HEK293T (cell line): ENCODE results near the gene EXD3.

ENCODE experiments used
- CTCF ChIA-PET: fragments of 350-600 bp; formaldehyde crosslinking; extraction: SDS; loops from one replicate; lab custom pipeline; 2021; ENCODE audit warnings: antibody characterized with exemption, inconsistent platforms; lab: Yijun Ruan, JAX
- POLR2A ChIA-PET: fragments of 350-600 bp; formaldehyde crosslinking; extraction: SDS; loops from one replicate; lab custom pipeline; 2020; ENCODE audit warnings: antibody characterized with exemption, inconsistent platforms; lab: Yijun Ruan, JAX
- DNase-seq: peaks from one replicate; pipeline ENCODE4 v3.0.0; 2012; ENCODE audit warnings: mixed read lengths; ENCODE audit errors: extremely low spot score
- ARNT ChIP-seq: fragments of 450-650 bp; IDR thresholded peaks from 2 replicates; pipeline ENCODE4 v1.6.1; 2017; ENCODE audit warnings: mild to moderate bottlenecking
- BHLHE40 ChIP-seq: fragments of 450-650 bp; IDR thresholded peaks from 2 replicates; pipeline ENCODE4 v1.6.1; 2016; ENCODE audit warnings: mild to moderate bottlenecking, moderate library complexity, borderline replicate concordance
- CTBP1 ChIP-seq: fragments of 450-650 bp; IDR thresholded peaks from 2 replicates; pipeline ENCODE4 v1.6.1; 2016; ENCODE audit warnings: borderline replicate concordance
- ELF4 ChIP-seq: fragments of 450-650 bp; IDR thresholded peaks from 2 replicates; pipeline ENCODE4 v1.6.1; 2017; ENCODE audit warnings: antibody characterized with exemption
- FOXA1 ChIP-seq: fragments of 450-650 bp; IDR thresholded peaks from 2 replicates; pipeline ENCODE4 v1.6.1; 2016; ENCODE audit warnings: mild to moderate bottlenecking
- FOXK2 ChIP-seq: fragments of 450-650 bp; IDR thresholded peaks from 2 replicates; pipeline ENCODE4 v1.6.1; 2016; ENCODE audit warnings: mild to moderate bottlenecking
- FOXM1 ChIP-seq: fragments of 450-650 bp; IDR thresholded peaks from 2 replicates; pipeline ENCODE4 v1.6.1; 2017; ENCODE audit warnings: mild to moderate bottlenecking, borderline replicate concordance
- HDGF ChIP-seq: fragments of 450-650 bp; IDR thresholded peaks from 2 replicates; pipeline ENCODE4 v1.6.1; 2017; ENCODE audit warnings: antibody characterized with exemption, borderline replicate concordance
- L3MBTL2 ChIP-seq: fragments of 450-650 bp; conservative IDR thresholded peaks from 2 replicates; pipeline ENCODE4 v1.6.1; 2016; ENCODE audit warnings: mild to moderate bottlenecking
- LEF1 ChIP-seq: fragments of 450-650 bp; IDR thresholded peaks from 2 replicates; pipeline ENCODE4 v1.6.1; 2017; ENCODE audit warnings: mild to moderate bottlenecking, borderline replicate concordance
- NFRKB ChIP-seq: fragments of 450-650 bp; IDR thresholded peaks from 2 replicates; pipeline ENCODE4 v1.6.1; 2016; ENCODE audit warnings: mild to moderate bottlenecking, moderate library complexity
- SP1 ChIP-seq: fragments of 450-650 bp; IDR thresholded peaks from 2 replicates; pipeline ENCODE4 v1.6.1; 2017
- SUZ12 ChIP-seq: fragments of 450-650 bp; IDR thresholded peaks from 2 replicates; pipeline ENCODE4 v1.6.1; 2016; ENCODE audit warnings: mild to moderate bottlenecking
- TARDBP ChIP-seq: fragments of 450-650 bp; IDR thresholded peaks from 2 replicates; pipeline ENCODE4 v1.6.1; 2016
- ZNF384 ChIP-seq: fragments of 450-650 bp; IDR thresholded peaks from 2 replicates; pipeline ENCODE4 v1.6.1; 2016
- TF ChIP-seq, protein P1 (sequence below): fragments of 450-650 bp; IDR thresholded peaks from 2 replicates; pipeline ENCODE4 v1.6.1; 2016

EXD3 gene

DNA sequence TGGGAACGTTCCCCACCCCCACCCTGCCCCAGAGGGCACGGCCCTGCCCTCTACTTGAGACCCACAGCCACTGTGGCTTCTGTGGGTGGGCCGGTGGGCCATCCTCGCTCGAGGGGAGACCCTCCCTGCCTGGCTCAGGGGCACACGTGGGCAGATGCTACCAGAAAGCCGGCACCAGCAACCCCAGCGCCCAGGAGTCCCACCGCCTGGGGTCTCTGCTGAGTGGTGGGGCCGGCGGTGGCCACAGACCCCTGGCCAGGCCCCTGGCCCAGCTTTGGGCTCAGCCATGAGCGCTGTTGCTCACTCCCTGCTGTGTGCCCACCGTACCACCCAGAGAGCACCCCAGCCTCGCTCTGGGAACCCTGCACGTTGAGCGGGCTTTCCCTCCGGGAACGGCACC, 104.4 kb downstream of the EXD3 start:
- ChIA-PET POLR2A (no interaction called here), CTCF (no interaction called here)
- TF ChIP-seq BHLHE40 (no peak), ARNT (no peak), FOXM1 (no peak), CTBP1 (no peak), FOXK2 (no peak), NFRKB (no peak), ZNF384 (no peak), FOXA1 (no peak), ELF4 (no peak), L3MBTL2 (no peak), SP1 (no peak)
- no peak for DNase-seq

GRCh38 chr9:137317718-137318511, 105.0 kb downstream of the EXD3 start:
- POLR2A ChIA-PET: interaction anchor here (1.3 kb wide), 1 partner anchor 17 kb away, joined by 3 read pairs; no protein-coding TSS in a partner anchor
- CTCF ChIA-PET: no interaction called here
- no peak for DNase-seq
- TF ChIP-seq FOXA1 (no peak), SUZ12 (no peak), NFRKB (no peak), ZNF384 (no peak), ARNT (no peak), HDGF (no peak), SP1 (no peak)

DNA sequence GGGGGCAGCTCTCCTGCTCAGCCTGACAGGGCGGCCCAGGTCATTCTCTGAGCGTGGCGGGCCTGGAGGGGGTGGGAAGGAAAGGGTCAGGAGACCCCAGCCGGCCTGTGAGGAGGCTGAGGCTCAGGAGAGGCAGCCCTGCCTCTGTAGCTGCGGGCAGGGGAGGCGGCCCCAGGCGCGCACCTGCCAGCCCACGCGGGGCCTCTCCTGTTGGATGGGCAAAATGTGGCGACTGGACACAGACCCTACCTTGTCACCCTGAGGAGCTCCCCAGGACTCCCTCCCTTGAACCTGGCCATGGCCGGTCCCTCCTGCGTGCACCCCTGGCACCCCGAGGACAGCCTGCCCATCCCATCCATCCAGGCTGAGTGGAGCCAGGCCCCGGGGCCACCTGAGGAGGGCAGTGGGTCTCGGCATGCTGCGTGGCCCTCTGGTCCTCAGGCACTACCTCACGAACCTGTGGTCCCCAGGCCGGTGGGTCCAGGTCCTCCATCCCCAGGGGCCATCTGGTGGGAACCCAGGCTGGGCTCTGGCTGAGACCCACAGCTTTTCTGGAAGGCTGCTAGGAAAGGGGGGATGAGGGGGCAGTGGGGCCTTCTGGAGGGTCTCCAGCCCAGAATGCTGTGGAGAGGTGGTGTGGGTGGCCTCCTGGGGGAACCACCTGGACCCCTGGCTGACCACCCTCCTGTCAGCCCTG, 105.8 kb downstream of the EXD3 start:
- POLR2A ChIA-PET: interaction anchor here (0.9 to 1.3 kb wide), 2 partner anchors 15 to 16 kb away, joined by 3 read pairs; partner anchors contain the start of gene NRARP
- CTCF ChIA-PET: no interaction called here
- DNase-seq: no peak
- TF ChIP-seq SP1: no peak
- TF ChIP-seq HDGF: no peak
- no peak for TF ChIP-seq CTBP1
- no peak for TF ChIP-seq FOXK2
- no peak for TF ChIP-seq SUZ12
- TF ChIP-seq LEF1: no peak
- no peak for TF ChIP-seq L3MBTL2
- TF ChIP-seq FOXA1: no peak
- TF ChIP-seq, protein P1, sequence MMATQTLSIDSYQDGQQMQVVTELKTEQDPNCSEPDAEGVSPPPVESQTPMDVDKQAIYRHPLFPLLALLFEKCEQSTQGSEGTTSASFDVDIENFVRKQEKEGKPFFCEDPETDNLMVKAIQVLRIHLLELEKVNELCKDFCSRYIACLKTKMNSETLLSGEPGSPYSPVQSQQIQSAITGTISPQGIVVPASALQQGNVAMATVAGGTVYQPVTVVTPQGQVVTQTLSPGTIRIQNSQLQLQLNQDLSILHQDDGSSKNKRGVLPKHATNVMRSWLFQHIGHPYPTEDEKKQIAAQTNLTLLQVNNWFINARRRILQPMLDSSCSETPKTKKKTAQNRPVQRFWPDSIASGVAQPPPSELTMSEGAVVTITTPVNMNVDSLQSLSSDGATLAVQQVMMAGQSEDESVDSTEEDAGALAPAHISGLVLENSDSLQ: no peak
- TF ChIP-seq TARDBP: no peak
- TF ChIP-seq ZNF384: no peak
- no peak for TF ChIP-seq FOXM1
- no peak for TF ChIP-seq ELF4
- no peak for TF ChIP-seq NFRKB
- no peak for TF ChIP-seq BHLHE40
- TF ChIP-seq ARNT: no peak

DNA sequence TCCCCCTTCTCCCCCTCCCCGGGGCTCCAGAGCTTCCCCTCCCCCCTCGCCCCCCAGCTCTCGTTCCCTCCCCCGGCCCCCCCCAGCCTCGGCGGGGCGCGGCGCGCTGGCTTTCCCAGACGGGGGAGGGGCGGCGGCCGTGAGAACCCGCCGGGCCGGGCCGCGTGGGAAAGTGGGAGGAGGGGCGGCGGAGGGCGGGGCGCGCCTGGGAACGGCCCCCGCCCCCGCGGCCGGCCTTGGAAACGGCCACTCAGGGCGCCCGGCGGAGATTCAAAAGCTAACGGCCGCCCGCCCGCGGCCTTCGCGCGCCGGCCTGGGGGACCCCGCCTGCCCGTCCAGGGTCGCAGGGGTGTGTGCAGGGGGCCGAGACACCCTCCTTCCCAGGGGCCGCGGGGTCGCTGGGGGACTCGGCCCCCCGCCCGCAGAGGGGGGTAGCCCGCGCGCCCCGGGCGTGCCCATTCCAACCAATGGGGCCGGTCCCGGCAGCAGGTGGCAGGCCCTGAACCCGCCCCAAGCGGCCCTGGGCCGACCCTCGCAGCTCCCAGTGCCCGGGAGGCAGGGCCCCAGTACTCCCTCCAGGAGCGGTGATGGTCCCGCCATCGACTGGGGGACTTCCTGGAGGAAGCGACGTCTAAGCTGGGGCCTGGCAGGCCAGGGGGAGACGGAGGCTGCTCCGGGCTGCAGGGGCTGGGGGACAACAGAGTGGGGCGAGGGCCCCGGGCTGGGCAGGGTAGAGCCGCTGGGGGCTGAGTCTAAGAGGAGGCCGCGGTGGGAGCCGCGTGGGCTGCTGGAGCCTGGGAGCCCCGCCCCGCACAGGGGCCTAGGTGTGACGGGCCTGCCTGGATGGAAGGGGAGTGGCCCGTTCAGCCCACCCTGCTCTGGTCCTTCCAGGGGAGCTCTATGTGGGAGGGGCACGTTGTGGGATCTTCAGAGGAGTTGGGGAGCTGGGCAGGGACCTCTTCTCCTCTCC, 106.7 kb downstream of the EXD3 start:
- CTCF ChIA-PET: no interaction called here
- TF ChIP-seq NFRKB: no peak
- no peak for TF ChIP-seq FOXM1
- no peak for TF ChIP-seq L3MBTL2
- POLR2A ChIA-PET: interaction anchor here (0.9 to 1.3 kb wide), 2 partner anchors 14 to 15 kb away, joined by 3 read pairs; partner anchors contain the start of gene NRARP
- no peak for DNase-seq

DNA sequence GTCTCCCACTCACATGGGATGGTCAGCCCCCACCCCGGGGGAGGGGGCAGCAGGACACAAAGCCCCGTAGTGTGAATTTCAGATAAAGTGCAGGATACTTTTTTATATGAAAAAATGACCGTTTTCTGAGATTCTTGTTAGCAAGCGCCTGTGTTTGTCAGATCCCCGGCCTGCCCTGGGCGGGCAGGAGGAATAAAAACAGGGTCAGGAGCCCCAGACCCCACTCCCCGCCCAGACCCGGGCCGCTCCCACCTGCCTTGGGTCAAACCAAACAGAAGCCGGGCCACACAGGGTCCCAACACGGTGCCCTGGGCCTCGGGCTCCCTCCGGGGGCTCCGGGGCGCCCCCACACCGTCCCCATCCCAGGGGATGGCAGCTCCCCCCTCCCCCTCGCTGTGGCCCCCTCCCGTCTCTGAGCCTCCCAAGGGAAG, 107.4 kb downstream of the EXD3 start:
- ChIA-PET POLR2A (no interaction called here), CTCF (no interaction called here)
- no peak for DNase-seq
- no peak for TF ChIP-seq BHLHE40
- TF ChIP-seq SP1: no peak
- no peak for TF ChIP-seq L3MBTL2
- TF ChIP-seq SUZ12: no peak
- TF ChIP-seq FOXA1: no peak
- no peak for TF ChIP-seq TARDBP
- no peak for TF ChIP-seq ARNT
- TF ChIP-seq ELF4: no peak
- no peak for TF ChIP-seq ZNF384
